H1 (cell line): Measurements from ENCODE around the gene DYDC1. TPM values are rescaled to one million over a fixed set of nuclear protein-coding genes. Genes with fewer than 3 reads are reported as not detected.

Experiments used
- CTCF ChIA-PET: fragments of 300-600 bp; sonication (Branson Sonifier 250); formaldehyde crosslinking; loops from one replicate; lab custom pipeline; 2021; ENCODE audit not compliant: partially characterized antibody; lab: Charles Lee
- POLR2A ChIA-PET: fragments of 300-600 bp; sonication (Branson Sonifier 250); formaldehyde crosslinking; loops from one replicate; lab custom pipeline; 2021; ENCODE audit warnings: inconsistent platforms; ENCODE audit not compliant: partially characterized antibody; lab: Charles Lee
- DNase-seq, 2 experiments: peaks; one replicate each; pipeline versions ENCODE4 v3.0.0 to v3.0.0-alpha.2; 2010 to 2022; ENCODE audit warnings: low spot score in 2 of 2, low read depth in 1 of 2, mixed read lengths in 1 of 2
- FAIRE-seq: peaks from 2 replicates; lab custom pipeline; 2011; peaks lifted over from hg19 to GRCh38; lab: Jason Lieb, UNC
- H2AFZ ChIP-seq: 2 replicates; pipeline ENCODE4 v1.8.1; 2012; ENCODE audit warnings: low read length, inconsistent platforms
- H2AK5ac ChIP-seq: 2 replicates; pipeline ENCODE4 v1.6.1; 2013; ENCODE audit warnings: low read depth, low read length
- H2BK120ac ChIP-seq: replicated peaks from 2 replicates; pipeline ENCODE3; 2013; ENCODE audit warnings: low read depth, low read length, inconsistent platforms
- H2BK12ac ChIP-seq: 2 replicates; pipeline ENCODE4 v1.6.1; 2013; ENCODE audit warnings: low read depth, low read length
- H2BK15ac ChIP-seq: 2 replicates; pipeline ENCODE4 v1.6.1; 2013; ENCODE audit warnings: low read length
- H2BK20ac ChIP-seq: 2 replicates; pipeline ENCODE4 v1.6.1; 2013; ENCODE audit warnings: low read length
- H2BK5ac ChIP-seq: 2 replicates; pipeline ENCODE4 v1.6.1; 2013; ENCODE audit warnings: low read depth, low read length
- H3K14ac ChIP-seq: 2 replicates; pipeline ENCODE4 v1.6.1; 2013; ENCODE audit warnings: inconsistent platforms; ENCODE audit not compliant: insufficient read length
- H3K18ac ChIP-seq: 2 replicates; pipeline ENCODE4 v1.6.1; 2013; ENCODE audit warnings: low read length; ENCODE audit errors: extremely low read depth
- H3K23ac ChIP-seq: 2 replicates; pipeline ENCODE4 v1.6.1; 2013; ENCODE audit warnings: inconsistent platforms; ENCODE audit not compliant: insufficient read length
- H3K23me2 ChIP-seq: 2 replicates; pipeline ENCODE4 v1.6.1; 2013; ENCODE audit warnings: low read depth, low read length
- H3K27ac ChIP-seq: 2 replicates; pipeline ENCODE4 v1.6.1; 2011; ENCODE audit warnings: low read depth, low read length, inconsistent platforms
- H3K27me3 ChIP-seq, 4 experiments: replicated peaks in 1 of 4; 1 replicate in 1 of 4; 2 replicates in 3 of 4; pipeline versions ENCODE4 v1.6.1 to v1.8.1; 2011 to 2013; ENCODE audit warnings: low read length in 3 of 4, mild to moderate bottlenecking in 3 of 4, inconsistent platforms in 2 of 4, mixed read lengths in 2 of 4, moderate library complexity in 1 of 4; ENCODE audit not compliant: control insufficient read depth in 3 of 4, insufficient read depth in 3 of 4; ENCODE audit errors: extremely low read depth in 1 of 4
- H3K36me3 ChIP-seq, 4 experiments: 2 replicates each; pipeline versions ENCODE4 v1.6.1 to v1.8.1; 2011 to 2013; ENCODE audit warnings: mild to moderate bottlenecking in 4 of 4, low read length in 3 of 4, moderate library complexity in 2 of 4, control low read depth in 1 of 4, inconsistent platforms in 1 of 4; ENCODE audit not compliant: insufficient read depth in 4 of 4, control insufficient read depth in 2 of 4
- H3K4ac ChIP-seq: replicated peaks from 2 replicates; pipeline ENCODE3; 2013; ENCODE audit warnings: low read length, low read depth, mixed read lengths, inconsistent platforms; ENCODE audit not compliant: insufficient read length
- H3K4me1 ChIP-seq, 4 experiments: replicated peaks in 1 of 4; 1 replicate in 1 of 4; 2 replicates in 3 of 4; pipeline versions ENCODE4 v1.6.1 to v1.8.1; 2011 to 2013; ENCODE audit warnings: low read length in 3 of 4, inconsistent platforms in 2 of 4, mixed read lengths in 1 of 4; ENCODE audit not compliant: insufficient read depth in 4 of 4, control insufficient read depth in 3 of 4
- H3K4me2 ChIP-seq, 2 experiments: 2 replicates each; pipeline versions ENCODE4 v1.6.1 to v1.8.1; 2011 to 2013; ENCODE audit warnings: low read depth in 2 of 2, low read length in 2 of 2, control low read depth in 1 of 2, inconsistent platforms in 1 of 2, mild to moderate bottlenecking in 1 of 2; ENCODE audit not compliant: insufficient read depth in 1 of 2
- H3K4me3 ChIP-seq, 4 experiments: fragments of 200-600, 300-600 bp in 1 of 4; sonication (generic), shearing (Covaris generic), sonication (Bioruptor Twin) in 1 of 4; 2 replicates each; pipeline versions ENCODE4 v1.5.1 to v1.8.1; 2011 to 2016; ENCODE audit warnings: low read length in 4 of 4, low read depth in 3 of 4, control low read depth in 2 of 4, inconsistent platforms in 2 of 4, mild to moderate bottlenecking in 2 of 4, mixed read lengths in 1 of 4, moderate library complexity in 1 of 4; ENCODE audit not compliant: insufficient read depth in 2 of 4; ENCODE audit errors: extremely low read depth in 1 of 4
- H3K56ac ChIP-seq: replicated peaks from 2 replicates; pipeline ENCODE3; 2013; ENCODE audit warnings: low read depth, mild to moderate bottlenecking, mixed read lengths, low read length, inconsistent platforms; ENCODE audit not compliant: insufficient read length
- H3K79me1 ChIP-seq: 2 replicates; pipeline ENCODE4 v1.6.1; 2013; ENCODE audit warnings: low read depth, low read length, control low read depth
- H3K79me2 ChIP-seq, 2 experiments: 2 replicates each; pipeline versions ENCODE4 v1.6.1 to v1.8.1; 2012 to 2013; ENCODE audit warnings: low read length in 2 of 2, mild to moderate bottlenecking in 2 of 2, inconsistent platforms in 1 of 2; ENCODE audit not compliant: insufficient read depth in 2 of 2, control insufficient read depth in 1 of 2
- H3K9ac ChIP-seq, 4 experiments: replicated peaks in 1 of 4; 1 replicate in 1 of 4; 2 replicates in 3 of 4; pipeline versions ENCODE4 v1.6.1 to v1.8.1; 2011 to 2013; ENCODE audit warnings: low read depth in 3 of 4, low read length in 3 of 4, control low read depth in 2 of 4, mild to moderate bottlenecking in 2 of 4, moderate library complexity in 2 of 4, inconsistent platforms in 1 of 4; ENCODE audit errors: extremely low read depth in 1 of 4
- H3K9me3 ChIP-seq, 2 experiments: 2 replicates each; pipeline versions ENCODE4 v1.6.1 to v1.8.1; 2012 to 2013; ENCODE audit warnings: mild to moderate bottlenecking in 2 of 2, moderate library complexity in 2 of 2, control low read depth in 1 of 2, inconsistent platforms in 1 of 2, low read depth in 1 of 2, low read length in 1 of 2, mixed read lengths in 1 of 2; ENCODE audit not compliant: insufficient read depth in 2 of 2
- H4K20me1 ChIP-seq, 2 experiments: replicated peaks in 1 of 2; 2 replicates each; pipeline versions ENCODE3 to v1.8.1; 2011 to 2013; ENCODE audit warnings: inconsistent platforms in 2 of 2, low read length in 2 of 2, mild to moderate bottlenecking in 1 of 2; ENCODE audit not compliant: insufficient read depth in 2 of 2, control insufficient read depth in 1 of 2
- H4K5ac ChIP-seq: 2 replicates; pipeline ENCODE4 v1.6.1; 2013; ENCODE audit warnings: low read length, low read depth, mixed read lengths, inconsistent platforms; ENCODE audit not compliant: insufficient read length
- H4K8ac ChIP-seq: 2 replicates; pipeline ENCODE4 v1.8.0; 2013; ENCODE audit warnings: mild to moderate bottlenecking, moderate library complexity, low read length, inconsistent platforms; ENCODE audit not compliant: insufficient read depth; ENCODE audit errors: extremely low read depth
- H4K91ac ChIP-seq: replicated peaks from 2 replicates; pipeline ENCODE3; 2013; ENCODE audit warnings: low read length, mixed read lengths, inconsistent platforms; ENCODE audit not compliant: insufficient read length
- ASH2L ChIP-seq: fragments of 200-600, 300-600 bp; sonication (generic); IDR thresholded peaks from one replicate; pipeline ENCODE4 v1.7.1; 2017; ENCODE audit warnings: low read length
- CEBPB ChIP-seq: IDR thresholded peaks from 2 replicates; pipeline ENCODE4 v1.6.1; 2012; ENCODE audit warnings: low read depth, low read length
- GTF2F1 ChIP-seq: IDR thresholded peaks from 2 replicates; pipeline ENCODE4 v1.6.1; 2012; ENCODE audit warnings: low read depth, low read length, improper control_type of control experiment, borderline replicate concordance
- KDM1A ChIP-seq: fragments of 200-600, 300-600 bp; sonication (generic); IDR thresholded peaks from 2 replicates; pipeline ENCODE4 v1.7.1; 2016; ENCODE audit warnings: mild to moderate bottlenecking, low read length, borderline replicate concordance
- RAD21 ChIP-seq, 2 experiments: IDR thresholded peaks in 1 of 2; conservative IDR thresholded peaks in 1 of 2; 2 replicates each; pipeline ENCODE4 v1.6.1; 2011; ENCODE audit warnings: low read depth in 2 of 2, low read length in 2 of 2, improper control_type of control experiment in 1 of 2, inconsistent platforms in 1 of 2, mild to moderate bottlenecking in 1 of 2, moderate library complexity in 1 of 2
- RXRA ChIP-seq: IDR thresholded peaks from 2 replicates; pipeline ENCODE4 v1.6.1; 2011; ENCODE audit warnings: low read depth, mild to moderate bottlenecking, low read length, moderate library complexity; ENCODE audit not compliant: insufficient read depth
- SAP30 ChIP-seq: fragments of 300-600 bp; sonication (generic); IDR thresholded peaks from 2 replicates; pipeline ENCODE4 v1.7.1; 2012; ENCODE audit warnings: low read length, moderate library complexity, mild to moderate bottlenecking, inconsistent platforms; ENCODE audit not compliant: insufficient read depth, insufficient replicate concordance
- SUZ12 ChIP-seq: fragments of 200-600 bp; sonication (generic); IDR thresholded peaks from 2 replicates; pipeline ENCODE4 v1.6.1; 2012; ENCODE audit warnings: mild to moderate bottlenecking, inconsistent platforms, low read length, moderate library complexity, mixed read lengths
- TAF7 ChIP-seq: optimal IDR thresholded peaks from 2 replicates; pipeline ENCODE3; 2011; ENCODE audit warnings: low read depth, mild to moderate bottlenecking, inconsistent platforms, low read length, moderate library complexity, borderline replicate concordance
- TCF12 ChIP-seq: IDR thresholded peaks from 2 replicates; pipeline ENCODE4 v1.6.1; 2011; ENCODE audit warnings: low read depth, mild to moderate bottlenecking, low read length
- WGBS, 2 experiments: shearing (Covaris generic) in 1 of 2; methylation state at CpG; one replicate each; pipeline versions ENCODE4 v1.1.6 to v1.1.7; 2013 to 2015; ENCODE audit warnings: low lambda C conversion rate in 2 of 2, mixed read lengths in 2 of 2, inconsistent platforms in 1 of 2, low coverage in 1 of 2, missing lambda C conversion rate in 1 of 2; ENCODE audit not compliant: insufficient replicate concordance in 2 of 2, insufficient coverage in 1 of 2, insufficient read length in 1 of 2; ENCODE audit errors: extremely low coverage in 1 of 2, missing lambda C conversion rate in 1 of 2; 5-methylcytosine and 5-hydroxymethylcytosine counted together
- polyA plus RNA-seq, 7 experiments: library from polyadenylated mRNA; depleted of rRNA in 3 of 7; stranded (reverse) in 5 of 7; unstranded in 2 of 7; fragments of >200 nt in 5 of 7; fragments of 200-250 nt in 2 of 7; gene quantifications; 1 replicate in 5 of 7; 2 replicates in 1 of 7; 4 replicates in 1 of 7; pipeline versions ENCODE4 v1.2.1 to v1.2.3, GENCODE V29; 2011 to 2013; ENCODE audit warnings: missing spikeins in 2 of 7, mixed read lengths in 2 of 7
- total RNA-seq: library from RNA; stranded (reverse); fragmentation: NEBNext Ultra II Directional; extraction: Animal tissue kit (Norgen Biotek cat#: 25700); gene quantifications from 2 replicates; pipeline ENCODE4 v1.2.1, GENCODE V29; 2021
- TF ChIP-seq, protein P1 (sequence below): IDR thresholded peaks from 2 replicates; pipeline ENCODE4 v1.6.1; 2012; ENCODE audit warnings: inconsistent platforms

Gene DYDC1
- total and polyA plus RNA-seq, 2 of the 8 experiments (the other 6 are each of a cell fraction or from before 2014, with no cell fraction given), result not detected

DNA sequence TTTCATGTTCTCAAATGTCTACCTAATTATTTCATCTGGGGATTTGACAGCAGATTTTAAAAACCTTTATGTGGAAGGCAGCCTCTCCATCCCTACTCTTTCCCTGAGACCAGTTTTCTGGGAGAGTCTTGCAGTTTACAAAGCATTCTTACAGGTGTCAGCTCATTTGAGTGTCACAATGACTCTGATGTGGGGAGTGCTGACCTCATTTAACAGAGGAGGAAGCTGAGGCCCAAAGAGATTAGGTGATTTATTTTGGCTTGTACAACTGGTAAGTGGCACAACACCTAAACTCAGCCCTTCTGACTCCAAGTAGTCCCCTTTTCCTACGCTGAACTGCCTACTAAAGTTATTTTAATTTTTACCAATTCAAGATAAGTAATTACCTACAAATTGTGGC lies 33.8 kb downstream of the DYDC1 start:
- FAIRE-seq (no peak), DNase-seq (no peak)
- 88% methylated on average over 1 of the region's 1 CpG; no CpG with 5 or more reads in 1 of the 2 experiments for whole genome bisulfite sequencing, 2 experiments
- H4K91ac ChIP-seq, result no peak overlapping the region
- H2BK15ac ChIP-seq, result no peak overlapping the region
- no peaks in the 10 kb centered on the region for H3K9me3 ChIP-seq
- no peak overlapping the region for H3K9ac ChIP-seq
- H3K18ac ChIP-seq, result no peak overlapping the region
- no peaks in the 10 kb centered on the region for H4K20me1 ChIP-seq
- ChIA-PET CTCF (interaction anchor here (0.6 to 1.4 kb wide), 3 partner anchors 20 to 714 kb away, joined by 3 to 4 read pairs (median 3); no protein-coding TSS in a partner anchor), POLR2A (no interaction called here)
- no peak overlapping the region for H3K4me3 ChIP-seq
- H2AFZ ChIP-seq, result peak overlapping the region; percentile 77; the same call in 1 of the 2 replicates
- H3K23ac ChIP-seq, result no peak overlapping the region
- H3K56ac ChIP-seq, result no peak overlapping the region
- no peak overlapping the region for H2BK12ac ChIP-seq
- H3K27ac ChIP-seq, result no peak overlapping the region
- H2BK20ac ChIP-seq, result no peak overlapping the region
- H3K4ac ChIP-seq, result no peak overlapping the region
- TF ChIP-seq ASH2L, result no peak
- TF ChIP-seq TAF7, result no peak
- TF ChIP-seq KDM1A, result no peak
- TF ChIP-seq RAD21 (IDR thresholded peaks at IDR 0.05 in 1 of 2, conservative IDR thresholded peaks at IDR 0.05 in 1 of 2; ENCODE audit: low read depth in 2 of 2, low read length in 2 of 2), result no peak
- TF ChIP-seq, protein P1, sequence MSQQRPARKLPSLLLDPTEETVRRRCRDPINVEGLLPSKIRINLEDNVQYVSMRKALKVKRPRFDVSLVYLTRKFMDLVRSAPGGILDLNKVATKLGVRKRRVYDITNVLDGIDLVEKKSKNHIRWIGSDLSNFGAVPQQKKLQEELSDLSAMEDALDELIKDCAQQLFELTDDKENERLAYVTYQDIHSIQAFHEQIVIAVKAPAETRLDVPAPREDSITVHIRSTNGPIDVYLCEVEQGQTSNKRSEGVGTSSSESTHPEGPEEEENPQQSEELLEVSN, result no peak
- TF ChIP-seq SAP30, result no peak
- no peak for TF ChIP-seq RXRA
- TF ChIP-seq SUZ12, result no peak
- no peak for TF ChIP-seq TCF12
- no peak for TF ChIP-seq CEBPB
- TF ChIP-seq GTF2F1, result no peak
- H3K79me2 ChIP-seq, result no peaks in the 10 kb centered on the region
- no peak overlapping the region for H4K5ac ChIP-seq
- H3K27me3 ChIP-seq, result no peaks in the 10 kb centered on the region
- no peaks in the 10 kb centered on the region for H3K79me1 ChIP-seq
- H3K36me3 ChIP-seq, result no peaks in the 10 kb centered on the region
- no peak overlapping the region for H2BK120ac ChIP-seq
- no peaks in the 10 kb centered on the region for H3K23me2 ChIP-seq
- H3K4me2 ChIP-seq, result no peak overlapping the region
- no peak overlapping the region for H2BK5ac ChIP-seq
- H2AK5ac ChIP-seq, result no peak overlapping the region
- no peak overlapping the region for H3K14ac ChIP-seq
- no peak overlapping the region for H4K8ac ChIP-seq
- no peaks in the 10 kb centered on the region for H3K4me1 ChIP-seq
